Adipocyte (in vitro differentiated cells): ENCODE measurements around the gene PELI2.

Experiments used
- DNase-seq: peaks from one replicate; pipeline ENCODE4 v3.0.0-alpha.2; 2015; ENCODE audit warnings: low read depth
- H3K27me3 ChIP-seq: replicated peaks from 2 replicates; pipeline ENCODE4 v1.7.0; 2013; ENCODE audit warnings: mild to moderate bottlenecking, low read length, moderate library complexity; ENCODE audit not compliant: control insufficient read depth, insufficient read depth
- H3K36me3 ChIP-seq: 2 replicates; pipeline ENCODE4 v1.7.0; 2013; ENCODE audit warnings: low read length, mild to moderate bottlenecking, moderate library complexity; ENCODE audit not compliant: control insufficient read depth, insufficient read depth, severe bottlenecking
- H3K4me1 ChIP-seq: 2 replicates; pipeline ENCODE4 v1.7.0; 2013; ENCODE audit warnings: mild to moderate bottlenecking, low read length, moderate library complexity; ENCODE audit not compliant: control insufficient read depth, insufficient read depth
- H3K4me3 ChIP-seq: 2 replicates; pipeline ENCODE4 v1.7.0; 2013; ENCODE audit warnings: mild to moderate bottlenecking, low read length, moderate library complexity
- H3K9ac ChIP-seq: 2 replicates; pipeline ENCODE4 v1.7.0; 2013; ENCODE audit warnings: mild to moderate bottlenecking, low read length, moderate library complexity
- H3K9me3 ChIP-seq: 2 replicates; pipeline ENCODE4 v1.7.0; 2013; ENCODE audit warnings: mild to moderate bottlenecking, low read length, moderate library complexity; ENCODE audit not compliant: control insufficient read depth

Gene PELI2

DNA sequence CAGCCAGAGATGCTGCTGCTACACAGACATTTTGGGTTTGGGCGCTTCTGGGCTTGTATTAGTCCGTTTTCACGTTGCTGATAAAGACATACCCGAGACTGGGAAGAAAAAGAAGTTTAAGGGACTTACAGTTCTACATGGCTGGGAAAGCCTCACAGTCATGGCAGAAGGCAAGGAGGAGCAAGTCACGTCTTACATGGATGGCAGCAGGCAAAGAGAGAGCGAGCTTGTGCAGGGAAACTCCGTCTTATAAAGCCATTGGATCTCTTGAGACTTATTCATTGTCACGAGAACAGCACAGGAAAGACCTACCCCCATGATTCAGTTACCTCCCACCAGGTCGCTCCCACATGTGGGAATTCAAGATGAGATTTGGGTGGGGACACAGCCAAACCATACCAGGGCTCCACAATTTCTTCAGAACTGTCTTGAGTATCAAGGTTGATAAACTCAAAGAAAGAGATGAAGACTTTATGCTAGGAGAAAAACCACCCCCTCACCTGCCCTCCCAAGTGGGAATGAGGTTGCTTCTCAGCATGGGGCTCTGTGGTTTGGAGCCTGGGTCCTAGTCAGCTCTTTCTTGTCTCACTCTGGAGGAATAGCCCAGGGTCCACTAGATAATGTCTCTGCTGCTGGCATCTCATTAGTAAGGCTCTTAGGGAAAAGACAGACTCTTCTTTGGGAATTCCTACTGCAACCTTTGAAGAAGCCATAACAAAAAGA, 200.3 kb downstream of the PELI2 start:
- no peak overlapping the region for H3K9ac ChIP-seq
- peaks cover 2% of the 10 kb centered on the region for H3K4me1 ChIP-seq
- H3K27me3 ChIP-seq = no peaks in the 10 kb centered on the region
- H3K36me3 ChIP-seq = no peaks in the 10 kb centered on the region
- DNase-seq = no peak
- no peak overlapping the region for H3K4me3 ChIP-seq
- H3K9me3 ChIP-seq = no peaks in the 10 kb centered on the region

DNA sequence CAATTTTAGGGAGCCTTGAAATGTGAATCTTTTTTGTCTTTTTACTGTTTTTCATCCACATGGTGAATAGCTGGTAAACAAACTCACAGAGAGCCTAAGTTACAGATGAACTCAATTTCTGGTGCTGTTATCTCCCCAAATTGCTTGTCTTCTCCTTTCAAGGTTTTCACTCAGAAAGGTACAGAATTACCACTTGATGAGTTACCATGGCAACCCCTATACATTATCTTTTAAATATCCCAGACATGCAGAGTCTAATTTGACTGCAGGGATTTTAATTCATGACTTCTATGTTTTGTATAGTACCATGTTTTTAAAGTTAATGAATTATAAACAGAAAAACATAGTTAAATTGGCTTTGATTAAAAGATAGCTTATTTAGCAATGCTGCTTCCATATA, 203.7 kb downstream of the PELI2 start:
- no peaks in the 10 kb centered on the region for H3K27me3 ChIP-seq
- H3K9ac ChIP-seq = no peak overlapping the region
- H3K4me1 ChIP-seq = peaks cover 16% of the 10 kb centered on the region
- no peak overlapping the region for H3K4me3 ChIP-seq
- no peak for DNase-seq
- H3K36me3 ChIP-seq = no peaks in the 10 kb centered on the region
- H3K9me3 ChIP-seq = no peaks in the 10 kb centered on the region

DNA sequence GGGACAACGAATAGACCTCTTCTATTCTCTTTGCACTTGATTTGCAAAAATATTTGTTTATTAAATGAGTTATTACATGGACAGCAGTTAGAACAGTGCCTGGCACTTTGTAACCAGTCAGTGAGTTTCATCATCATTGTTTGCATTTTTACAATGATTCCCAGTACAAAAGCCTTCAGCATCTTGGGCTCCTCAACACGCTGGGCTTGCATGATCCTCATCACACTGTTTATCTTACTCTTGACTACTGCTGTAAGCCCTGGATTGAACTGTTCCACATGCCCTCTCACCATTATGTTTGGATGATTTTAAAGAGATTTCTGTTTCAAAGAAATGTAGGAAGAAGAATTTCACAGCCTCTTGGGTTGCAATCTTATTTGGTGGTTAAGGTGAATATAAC, 204.3 kb downstream of the PELI2 start:
- no peaks in the 10 kb centered on the region for H3K9me3 ChIP-seq
- no peaks in the 10 kb centered on the region for H3K27me3 ChIP-seq
- no peaks in the 10 kb centered on the region for H3K36me3 ChIP-seq
- H3K4me3 ChIP-seq = no peak overlapping the region
- no peak for DNase-seq
- H3K9ac ChIP-seq = no peak overlapping the region
- H3K4me1 ChIP-seq = peaks cover 14% of the 10 kb centered on the region

DNA sequence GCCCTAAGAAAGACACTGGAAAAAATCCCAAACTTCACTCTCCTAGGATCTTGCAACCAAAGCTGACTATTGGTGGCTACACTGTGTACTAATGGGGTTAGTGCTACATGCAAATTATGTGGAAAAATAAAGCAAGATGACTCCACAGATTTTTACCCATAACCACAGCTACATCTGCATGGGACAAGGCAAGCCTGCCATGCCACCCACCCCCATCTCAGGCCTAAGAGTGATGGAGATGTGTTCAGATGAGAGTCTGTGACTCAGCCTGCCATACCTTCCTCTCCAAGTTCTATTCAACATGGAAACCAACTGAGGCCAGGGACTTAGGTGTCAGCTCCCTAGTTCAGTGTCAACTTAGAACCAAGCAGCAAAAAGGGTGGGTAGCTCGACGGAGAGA, 206.2 kb downstream of the PELI2 start:
- Histone ChIP-seq H3K4me1 (peaks cover 14% of the 10 kb centered on the region), H3K4me3 (no peak overlapping the region), H3K27me3 (no peaks in the 10 kb centered on the region), H3K9me3 (no peaks in the 10 kb centered on the region), H3K36me3 (no peaks in the 10 kb centered on the region), H3K9ac (no peak overlapping the region)
- no peak for DNase-seq

DNA sequence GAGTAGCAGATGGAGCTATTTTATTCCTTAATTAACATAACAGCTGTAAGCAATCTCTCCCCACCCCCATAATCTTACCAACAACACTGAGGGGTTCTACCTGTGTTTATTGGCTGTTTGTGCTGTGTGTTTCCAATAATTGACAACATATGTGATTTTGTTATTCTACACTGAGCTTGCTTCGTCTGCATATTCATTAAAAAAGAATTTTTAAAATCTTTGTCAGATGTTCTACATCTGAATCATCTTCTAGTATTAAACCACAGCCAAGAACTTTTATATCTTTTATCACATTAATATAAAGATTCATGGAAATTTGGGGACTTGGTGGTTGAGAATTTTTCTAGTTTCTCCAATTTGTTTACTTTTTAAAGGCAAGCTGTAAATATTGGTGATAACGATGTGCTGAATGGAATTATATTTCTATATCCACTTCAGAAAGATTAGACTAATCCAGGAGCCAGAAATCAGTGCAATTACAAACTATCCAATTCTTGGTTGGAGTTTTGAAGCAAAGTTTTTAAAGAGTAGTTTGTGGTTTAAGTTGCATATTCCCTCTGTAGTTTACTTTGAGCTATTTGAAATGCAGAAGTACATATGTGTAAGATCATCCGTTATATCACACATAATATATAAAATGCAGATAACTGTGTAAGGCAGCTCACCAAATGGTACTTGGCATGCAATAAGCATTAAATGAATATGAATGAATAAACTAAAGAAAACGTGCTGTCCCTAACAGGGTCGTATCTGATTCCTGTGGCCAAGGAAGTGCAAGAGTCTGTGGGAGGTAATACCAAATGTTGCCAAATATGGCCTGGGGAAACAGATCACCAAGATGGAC, 206.9 kb downstream of the PELI2 start:
- H3K4me1 ChIP-seq = peaks cover 14% of the 10 kb centered on the region
- peak; percentile 63 for DNase-seq
- H3K9ac ChIP-seq = no peak overlapping the region
- no peaks in the 10 kb centered on the region for H3K27me3 ChIP-seq
- H3K9me3 ChIP-seq = no peaks in the 10 kb centered on the region
- H3K4me3 ChIP-seq = no peak overlapping the region
- H3K36me3 ChIP-seq = no peaks in the 10 kb centered on the region

DNA sequence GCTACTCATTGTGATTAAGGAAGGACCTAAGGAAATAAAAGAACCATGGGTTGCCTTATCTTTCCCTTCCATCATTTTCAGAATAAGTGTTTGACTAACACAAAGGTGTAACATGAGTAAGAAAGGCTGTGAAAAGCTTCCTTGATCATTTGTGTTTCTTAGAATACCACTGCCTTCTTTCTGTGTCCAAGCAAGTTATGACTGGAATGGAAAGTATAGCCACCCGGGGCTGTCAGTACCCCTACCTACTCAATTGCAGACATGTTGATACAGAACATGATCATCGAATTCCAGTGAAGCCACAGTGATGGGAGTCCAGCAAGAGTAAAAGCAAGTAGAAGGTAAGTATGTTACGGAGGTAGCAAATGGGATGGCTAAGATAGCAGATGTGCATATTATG, 209.8 kb downstream of the PELI2 start:
- H3K4me1 ChIP-seq = peaks cover 14% of the 10 kb centered on the region
- no peaks in the 10 kb centered on the region for H3K27me3 ChIP-seq
- H3K9ac ChIP-seq = no peak overlapping the region
- DNase-seq = no peak
- no peak overlapping the region for H3K4me3 ChIP-seq
- H3K9me3 ChIP-seq = no peaks in the 10 kb centered on the region
- H3K36me3 ChIP-seq = no peaks in the 10 kb centered on the region

DNA sequence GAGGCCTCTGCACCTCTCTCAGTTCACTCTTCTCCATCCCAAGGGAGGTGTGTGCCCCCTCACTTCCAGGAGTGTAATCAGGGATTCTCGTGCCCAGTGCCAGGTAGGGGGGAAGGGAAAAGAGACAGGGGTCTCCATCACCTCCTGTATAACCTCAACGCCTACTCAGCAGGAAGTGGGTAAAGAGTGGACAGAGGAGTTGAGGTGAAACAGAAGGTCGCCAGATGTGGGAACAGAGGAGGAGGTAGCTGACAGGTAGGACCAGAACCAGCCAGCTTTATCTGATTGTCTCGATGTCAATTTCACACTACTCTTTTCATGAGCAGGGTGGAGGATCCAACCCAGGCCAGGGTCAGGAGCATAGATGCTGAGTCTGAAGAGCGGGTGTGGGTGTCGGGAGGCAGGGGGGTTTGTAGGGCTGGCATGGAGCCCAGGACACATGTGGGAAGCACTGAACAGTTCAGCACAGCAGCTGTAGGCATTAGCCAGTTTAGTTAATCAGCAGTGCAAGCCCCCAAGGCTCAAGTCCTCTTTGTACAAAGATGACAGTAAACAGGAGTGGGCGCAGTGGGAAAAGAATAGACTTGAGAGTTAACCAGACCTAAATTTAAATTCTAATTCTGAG, 213.5 kb downstream of the PELI2 start:
- Histone ChIP-seq H3K4me1 (peaks cover 20% of the 10 kb centered on the region), H3K9ac (no peak overlapping the region), H3K27me3 (no peaks in the 10 kb centered on the region), H3K9me3 (no peaks in the 10 kb centered on the region), H3K4me3 (no peak overlapping the region), H3K36me3 (no peaks in the 10 kb centered on the region)
- DNase-seq = no peak

DNA sequence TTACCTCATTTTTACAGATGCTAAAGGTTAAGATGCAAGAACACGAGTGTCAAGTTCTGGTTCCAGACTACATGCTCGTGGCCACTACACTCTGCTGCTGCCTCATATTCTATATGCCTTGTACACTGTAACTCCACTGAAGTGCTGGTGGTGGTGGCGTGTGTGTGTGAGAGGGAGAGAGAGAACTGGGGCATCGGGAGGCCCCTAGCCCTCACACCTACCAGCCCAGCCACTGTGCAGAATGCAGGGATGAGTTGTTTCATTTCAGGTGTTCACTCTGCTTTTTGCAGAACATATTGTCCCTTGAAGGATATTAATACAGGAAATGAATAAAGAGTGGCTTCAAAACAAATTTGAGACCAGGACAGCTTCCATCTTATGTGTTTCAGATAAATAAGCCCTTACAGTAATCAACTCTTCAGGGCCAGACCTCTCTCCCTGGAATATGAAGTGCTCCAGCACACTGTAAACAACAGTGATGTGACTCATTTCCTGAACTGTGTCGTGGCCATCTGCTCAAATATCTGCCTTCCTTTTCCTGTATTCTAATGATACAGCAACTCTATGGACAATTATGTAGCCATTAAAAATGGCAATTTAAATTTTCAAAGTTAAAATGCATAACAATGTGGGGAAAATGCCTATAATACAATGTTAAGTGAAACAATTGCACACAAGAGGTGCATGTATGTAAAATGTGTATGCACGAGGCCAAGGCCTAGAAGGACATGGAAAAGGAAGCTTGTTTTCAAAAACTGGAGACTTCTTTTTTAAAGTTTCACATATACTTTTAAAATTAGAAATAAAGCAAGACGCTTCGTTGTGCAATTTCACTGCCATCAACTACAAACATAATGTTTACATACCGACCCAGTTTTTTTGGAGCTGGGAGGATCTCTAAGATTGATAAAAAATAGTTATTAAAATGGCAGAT, 215.4 kb downstream of the PELI2 start:
- no peaks in the 10 kb centered on the region for H3K27me3 ChIP-seq
- H3K9ac ChIP-seq = peak overlapping the region; percentile 13
- DNase-seq = peak; percentile 61

DNA sequence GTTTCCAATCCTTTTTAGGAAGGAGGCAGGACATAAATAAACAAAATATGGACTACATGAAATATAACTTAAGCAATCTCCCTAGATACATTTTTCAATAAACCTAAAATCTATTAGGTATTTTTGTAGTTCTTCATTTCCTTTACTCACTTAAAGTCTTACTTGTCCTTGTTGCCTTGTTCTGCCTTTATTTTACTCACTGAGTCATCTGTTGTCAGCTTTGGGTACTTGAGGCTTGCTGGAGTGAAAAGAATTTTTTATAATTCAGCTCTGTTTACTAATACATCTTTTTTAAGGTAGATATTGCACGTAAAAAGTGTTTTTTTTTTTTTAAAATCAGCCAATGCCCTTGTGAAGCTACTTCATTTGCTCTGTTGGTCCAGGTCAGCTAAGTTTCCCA, 216.2 kb downstream of the PELI2 start:
- peaks cover 23% of the 10 kb centered on the region for H3K4me1 ChIP-seq
- no peak overlapping the region for H3K4me3 ChIP-seq
- H3K9ac ChIP-seq = no peak overlapping the region
- H3K36me3 ChIP-seq = no peaks in the 10 kb centered on the region
- no peaks in the 10 kb centered on the region for H3K9me3 ChIP-seq
- no peaks in the 10 kb centered on the region for H3K27me3 ChIP-seq
- peak; percentile 31 for DNase-seq

More for the DNA sequence above, 215.4 kb downstream of the PELI2 start:
- no peak overlapping the region for H3K4me3 ChIP-seq
- H3K36me3 ChIP-seq = no peaks in the 10 kb centered on the region
- peaks cover 20% of the 10 kb centered on the region for H3K4me1 ChIP-seq
- H3K9me3 ChIP-seq = no peaks in the 10 kb centered on the region

DNA sequence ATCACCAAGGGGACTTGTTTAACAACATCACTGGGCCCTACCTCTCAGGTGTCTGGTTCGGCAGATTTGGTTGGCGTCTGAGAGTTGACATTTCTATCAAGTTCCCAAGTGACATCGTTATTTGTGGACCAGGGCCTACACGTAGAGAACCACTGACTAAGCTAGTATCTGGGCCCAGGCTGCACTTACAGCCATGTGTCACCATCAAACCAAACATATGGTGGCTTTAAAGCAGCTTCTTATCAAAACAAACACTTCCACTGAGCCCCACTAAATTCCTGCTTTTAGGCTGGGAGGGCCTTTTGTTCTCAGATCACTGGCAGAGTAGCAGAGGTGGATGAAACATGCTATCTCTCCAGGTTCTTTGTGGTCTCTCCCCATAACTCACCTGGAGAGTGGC, 220.5 kb downstream of the PELI2 start:
- H3K4me3 ChIP-seq = no peak overlapping the region
- H3K27me3 ChIP-seq = no peaks in the 10 kb centered on the region
- DNase-seq = no peak
- peaks cover 44% of the 10 kb centered on the region for H3K4me1 ChIP-seq
- no peaks in the 10 kb centered on the region for H3K9me3 ChIP-seq
- H3K36me3 ChIP-seq = no peaks in the 10 kb centered on the region
- no peak overlapping the region for H3K9ac ChIP-seq
